Peyer's patch (tissue), 4 donors: ENCODE measurements around the gene DIP2A. TPM values are rescaled to one million over a fixed set of nuclear protein-coding genes. Genes with fewer than 3 reads are reported as not detected.

Experiments used
- DNase-seq, 3 donors: peaks; one replicate each; pipeline ENCODE4 v3.0.0-alpha.2; 2017 to 2019
- H3K27ac ChIP-seq, 4 donors: fragments of 200-600 bp; sonication (generic); one replicate each; pipeline ENCODE4 v1.5.1; 2016 to 2019
- H3K27me3 ChIP-seq, 2 donors: fragments of 200-600 bp; sonication (generic); one replicate each; pipeline ENCODE4 v1.5.1; 2019
- H3K36me3 ChIP-seq, 3 donors: fragments of 200-600 bp; sonication (generic); one replicate each; pipeline ENCODE4 v1.5.1; 2016 to 2019
- H3K4me1 ChIP-seq, 4 donors: fragments of 200-600 bp; sonication (generic); one replicate each; pipeline ENCODE4 v1.5.1; 2016 to 2019
- H3K4me3 ChIP-seq, 4 donors: fragments of 200-600 bp; sonication (generic); 1 replicate in 3 of 4; 2 replicates in 1 of 4; pipeline ENCODE4 v1.5.1; 2016 to 2019; ENCODE audit warnings: mild to moderate bottlenecking in 1 of 4
- H3K9me3 ChIP-seq, 4 donors: fragments of 200-600 bp; sonication (generic); one replicate each; pipeline ENCODE4 v1.5.1; 2016 to 2019; ENCODE audit warnings: mild to moderate bottlenecking in 1 of 4
- POLR2A ChIP-seq, 2 donors: fragments of 450-650 bp; IDR thresholded peaks; one replicate each; pipeline ENCODE4 v1.5.1; 2017; ENCODE audit warnings: antibody characterized with exemption in 2 of 2, mild to moderate bottlenecking in 2 of 2, moderate library complexity in 2 of 2
- total RNA-seq, 4 donors: library from RNA; depleted of rRNA; stranded (reverse); fragments of >200 nt; gene quantifications; one replicate each; pipeline ENCODE4 v1.1.0, GENCODE V29; 2016
- TF ChIP-seq, protein P1 (sequence below), 6 experiments: fragments of 450-650 bp in 4 of 6; fragments of 200-600 bp in 2 of 6; sonication (generic) in 1 of 6; IDR thresholded peaks; one replicate each; pipeline ENCODE4 v1.5.1; 2017 to 2019; ENCODE audit warnings: antibody characterized with exemption in 6 of 6, mild to moderate bottlenecking in 3 of 6, moderate library complexity in 1 of 6

DIP2A gene
- total RNA-seq, 4 donors from 2014 or later, result 69.9 to 108 (median 85.3) TPM

DNA sequence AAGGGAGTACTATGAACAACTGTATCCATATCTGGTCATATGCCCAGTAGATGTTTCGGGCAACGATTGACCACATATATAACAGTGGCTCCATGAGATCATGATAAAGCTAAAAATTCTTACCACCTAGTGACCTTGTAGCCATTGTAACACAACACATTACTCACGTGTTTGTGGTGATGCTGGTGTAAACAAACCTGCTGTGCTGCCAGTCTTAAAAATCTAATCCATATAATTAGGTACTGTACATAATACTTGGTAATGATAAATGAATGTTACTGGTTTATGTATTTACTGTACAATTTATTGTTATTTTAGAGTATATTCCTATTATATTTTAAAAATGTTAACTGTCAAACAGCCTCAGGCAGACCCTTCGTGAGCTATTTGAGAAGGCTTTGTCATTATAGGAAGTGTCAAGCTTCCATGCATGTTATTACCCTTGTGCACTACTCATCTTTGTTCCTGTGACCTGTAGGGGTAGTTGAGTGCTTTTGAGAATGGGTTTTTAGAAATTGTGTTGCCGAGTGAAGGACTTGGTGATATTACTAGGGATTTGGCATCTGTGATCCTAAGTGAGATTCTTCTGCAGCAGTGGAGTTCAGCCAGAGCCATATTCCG lies 23.6 kb downstream of the DIP2A start:
- no peaks in the 10 kb centered on the region for H3K4me1 ChIP-seq
- H3K36me3 ChIP-seq, result peaks cover 0 to 6% (median 0%) of the 10 kb centered on the region in 3 donors
- DNase-seq, result no peak
- no peak overlapping the region for H3K27ac ChIP-seq
- no peak overlapping the region for H3K4me3 ChIP-seq
- H3K27me3 ChIP-seq, result no peaks in the 10 kb centered on the region
- H3K9me3 ChIP-seq, result no peaks in the 10 kb centered on the region
- TF ChIP-seq, protein P1, sequence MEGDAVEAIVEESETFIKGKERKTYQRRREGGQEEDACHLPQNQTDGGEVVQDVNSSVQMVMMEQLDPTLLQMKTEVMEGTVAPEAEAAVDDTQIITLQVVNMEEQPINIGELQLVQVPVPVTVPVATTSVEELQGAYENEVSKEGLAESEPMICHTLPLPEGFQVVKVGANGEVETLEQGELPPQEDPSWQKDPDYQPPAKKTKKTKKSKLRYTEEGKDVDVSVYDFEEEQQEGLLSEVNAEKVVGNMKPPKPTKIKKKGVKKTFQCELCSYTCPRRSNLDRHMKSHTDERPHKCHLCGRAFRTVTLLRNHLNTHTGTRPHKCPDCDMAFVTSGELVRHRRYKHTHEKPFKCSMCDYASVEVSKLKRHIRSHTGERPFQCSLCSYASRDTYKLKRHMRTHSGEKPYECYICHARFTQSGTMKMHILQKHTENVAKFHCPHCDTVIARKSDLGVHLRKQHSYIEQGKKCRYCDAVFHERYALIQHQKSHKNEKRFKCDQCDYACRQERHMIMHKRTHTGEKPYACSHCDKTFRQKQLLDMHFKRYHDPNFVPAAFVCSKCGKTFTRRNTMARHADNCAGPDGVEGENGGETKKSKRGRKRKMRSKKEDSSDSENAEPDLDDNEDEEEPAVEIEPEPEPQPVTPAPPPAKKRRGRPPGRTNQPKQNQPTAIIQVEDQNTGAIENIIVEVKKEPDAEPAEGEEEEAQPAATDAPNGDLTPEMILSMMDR (IDR thresholded peaks at IDR 0.05), result no peak
- TF ChIP-seq POLR2A (IDR thresholded peaks at IDR 0.05), result no peak

DNA sequence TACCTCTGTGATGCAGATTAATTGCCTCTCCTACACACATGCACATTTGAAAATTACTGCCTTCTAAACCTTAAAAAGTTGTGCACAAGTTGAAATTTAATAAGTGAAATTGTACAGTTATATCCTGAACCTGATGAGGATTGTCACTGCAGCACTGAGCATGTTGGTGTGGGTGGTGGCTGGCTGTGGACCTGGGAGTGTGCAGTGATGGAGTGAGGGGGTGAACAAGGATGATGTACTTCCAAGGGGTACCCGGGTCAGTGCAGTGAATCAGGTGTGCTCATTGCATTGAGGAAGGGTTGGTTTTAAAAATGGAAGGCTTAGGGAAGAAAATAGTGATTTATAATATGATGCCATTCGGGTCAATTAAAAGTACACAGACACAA lies 24.1 kb downstream of the DIP2A start:
- Histone ChIP-seq H3K4me3 (no peak overlapping the region), H3K9me3 (no peaks in the 10 kb centered on the region), H3K4me1 (no peaks in the 10 kb centered on the region), H3K27ac (no peak overlapping the region), H3K27me3 (no peaks in the 10 kb centered on the region), H3K36me3 (peaks cover 0 to 6% (median 0%) of the 10 kb centered on the region in 3 donors)
- TF ChIP-seq POLR2A (IDR thresholded peaks at IDR 0.05), result no peak
- TF ChIP-seq, protein P1 (IDR thresholded peaks at IDR 0.05), result no peak
- no peak for DNase-seq

DNA sequence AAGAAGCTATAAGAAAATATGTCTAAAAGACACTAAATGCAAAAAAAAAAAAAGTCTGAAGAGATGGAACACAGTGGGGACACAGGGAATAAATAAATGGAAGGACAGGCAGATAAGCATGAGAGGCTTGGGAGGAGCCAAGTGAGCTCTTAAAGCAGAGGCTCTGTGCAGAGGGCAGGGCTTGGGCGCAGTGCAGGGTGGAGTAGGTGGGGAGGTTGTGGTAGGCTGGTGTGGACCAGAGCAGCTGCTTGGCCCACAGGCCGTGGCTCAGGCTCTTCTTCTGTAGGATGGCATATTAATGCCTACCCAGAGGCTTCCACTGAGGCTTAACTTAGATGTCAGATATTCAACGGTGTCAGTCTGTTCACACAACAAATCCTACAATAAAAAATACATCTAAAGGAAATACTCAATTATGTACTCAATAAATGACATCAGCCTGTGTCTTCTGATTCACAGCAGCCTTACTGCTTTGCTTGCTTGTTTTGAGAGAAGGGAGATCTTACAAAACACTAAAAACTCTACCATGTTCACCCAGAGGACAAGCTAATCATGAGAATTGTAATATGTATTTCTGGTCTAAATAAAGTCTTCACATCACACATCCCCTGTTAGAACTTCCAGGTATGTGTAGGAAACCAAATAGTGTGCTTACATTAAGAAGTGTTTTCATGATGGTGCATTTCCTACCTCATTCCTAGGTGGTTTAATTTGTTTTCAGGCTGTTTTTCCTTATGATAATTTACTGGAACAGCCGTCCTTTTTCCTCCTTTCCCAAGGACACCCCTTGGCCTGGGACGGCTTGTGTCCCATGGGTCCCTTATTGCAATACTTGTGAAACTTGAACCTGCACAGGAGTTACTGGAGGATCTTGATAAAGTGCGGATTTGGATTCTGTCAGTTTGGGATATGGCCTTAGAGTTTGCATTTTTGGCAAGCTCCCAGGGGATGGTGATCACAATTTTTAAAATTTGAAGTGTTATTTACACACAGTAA lies 24.9 kb downstream of the DIP2A start:
- Histone ChIP-seq H3K4me3 (no peak overlapping the region), H3K36me3 (peaks cover 0 to 6% (median 0%) of the 10 kb centered on the region in 3 donors), H3K27ac (no peak overlapping the region), H3K27me3 (no peaks in the 10 kb centered on the region), H3K9me3 (no peaks in the 10 kb centered on the region), H3K4me1 (no peaks in the 10 kb centered on the region)
- no peak for TF ChIP-seq POLR2A (IDR thresholded peaks at IDR 0.05)
- TF ChIP-seq, protein P1 (IDR thresholded peaks at IDR 0.05), result no peak
- DNase-seq, result no peak

DNA sequence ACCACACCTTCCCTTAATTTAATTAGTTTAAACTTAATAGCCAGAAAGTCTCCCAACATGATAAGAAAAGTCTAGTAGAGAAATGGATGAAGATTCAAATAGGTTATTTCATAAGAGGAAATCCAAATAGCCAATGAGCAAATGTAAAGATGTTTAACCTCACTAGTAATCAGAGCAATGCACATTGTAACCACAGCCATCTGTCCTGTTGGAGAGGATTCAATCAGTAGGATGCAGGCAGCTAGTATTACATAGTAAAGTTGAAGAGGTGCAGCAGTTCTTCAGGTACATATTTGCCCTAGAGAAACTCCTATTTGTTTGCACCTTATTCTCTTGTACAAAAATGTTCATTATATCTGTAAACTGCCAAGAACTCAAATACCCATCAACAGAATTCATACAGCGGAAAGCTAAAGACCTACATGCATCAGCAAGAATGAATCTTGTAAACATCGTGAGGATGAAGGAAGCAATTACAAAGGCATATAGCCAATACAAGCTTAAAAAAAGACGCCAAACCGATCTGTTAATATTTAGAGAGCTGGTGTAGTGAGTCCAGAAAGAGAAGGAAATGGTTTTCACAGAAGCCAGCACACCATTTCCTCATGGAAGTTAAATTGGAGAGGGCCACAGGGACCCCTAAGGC lies 27.9 kb downstream of the DIP2A start:
- Histone ChIP-seq H3K4me1 (no peaks in the 10 kb centered on the region), H3K27ac (no peak overlapping the region), H3K4me3 (no peak overlapping the region), H3K27me3 (no peaks in the 10 kb centered on the region), H3K9me3 (no peaks in the 10 kb centered on the region), H3K36me3 (peaks cover 0 to 12% (median 0%) of the 10 kb centered on the region in 3 donors)
- TF ChIP-seq, protein P1 (IDR thresholded peaks at IDR 0.05), result no peak
- no peak for TF ChIP-seq POLR2A (IDR thresholded peaks at IDR 0.05)
- DNase-seq, result no peak

DNA sequence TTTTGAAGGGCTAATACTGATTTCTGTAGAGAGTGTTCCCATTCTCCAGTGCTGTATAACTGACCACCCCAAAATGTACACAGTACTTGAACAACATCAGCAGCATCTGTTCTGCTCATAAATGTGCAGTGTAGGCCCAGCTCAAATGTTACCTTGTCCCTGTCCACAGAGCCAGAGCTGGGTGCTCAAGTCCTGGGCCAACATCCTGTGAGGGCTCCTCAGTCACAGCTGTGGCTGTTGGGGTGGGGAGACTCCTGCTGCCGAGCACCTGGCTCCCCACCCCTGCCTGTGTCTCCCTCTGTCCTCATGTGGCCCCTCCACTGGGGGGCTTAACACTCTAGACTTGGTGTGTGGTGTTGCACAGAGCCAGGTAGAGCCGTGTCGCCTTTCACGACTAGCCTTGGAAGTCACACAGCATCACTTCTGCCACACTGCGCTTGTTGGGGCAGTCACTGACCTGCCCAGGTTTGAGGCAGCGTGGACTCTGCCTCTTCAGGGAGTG lies 30.5 kb downstream of the DIP2A start:
- Histone ChIP-seq H3K27me3 (no peaks in the 10 kb centered on the region), H3K9me3 (no peaks in the 10 kb centered on the region), H3K27ac (no peak overlapping the region), H3K4me1 (no peaks in the 10 kb centered on the region), H3K36me3 (peaks cover 0 to 23% (median 0%) of the 10 kb centered on the region in 3 donors), H3K4me3 (no peak overlapping the region)
- TF ChIP-seq POLR2A (IDR thresholded peaks at IDR 0.05), result no peak
- TF ChIP-seq, protein P1 (IDR thresholded peaks at IDR 0.05), result no peak
- DNase-seq, result no peak
